Skeletal muscle tissue (tissue), 4 donors: ENCODE measurements around the gene SOBP. TPM values are rescaled to one million over a fixed set of nuclear protein-coding genes. Genes with fewer than 3 reads are reported as not detected.

ENCODE experiments used
- H3K27ac ChIP-seq: one replicate; pipeline ENCODE4 v1.7.0; 2013; ENCODE audit warnings: mild to moderate bottlenecking, low read depth, low read length, inconsistent platforms
- H3K27me3 ChIP-seq, 3 donors: one replicate each; pipeline ENCODE4 v1.7.0; 2013; ENCODE audit warnings: low read length in 3 of 3; ENCODE audit not compliant: control insufficient read depth in 3 of 3, insufficient read depth in 3 of 3
- H3K36me3 ChIP-seq, 3 donors: one replicate each; pipeline ENCODE4 v1.7.0; 2013; ENCODE audit warnings: low read length in 3 of 3; ENCODE audit not compliant: control insufficient read depth in 3 of 3, insufficient read depth in 3 of 3
- H3K4me1 ChIP-seq, 3 donors: one replicate each; pipeline ENCODE4 v1.7.0; 2013; ENCODE audit warnings: low read length in 3 of 3, mild to moderate bottlenecking in 3 of 3; ENCODE audit not compliant: control insufficient read depth in 3 of 3, insufficient read depth in 3 of 3
- H3K4me3 ChIP-seq, 3 donors: one replicate each; pipeline ENCODE4 v1.7.0; 2013; ENCODE audit warnings: low read length in 3 of 3
- H3K9ac ChIP-seq, 3 donors: one replicate each; pipeline ENCODE4 v1.7.0; 2013; ENCODE audit warnings: low read length in 3 of 3, mild to moderate bottlenecking in 3 of 3, moderate library complexity in 2 of 3, low read depth in 1 of 3
- H3K9me3 ChIP-seq, 3 donors: one replicate each; pipeline ENCODE4 v1.7.0; 2013; ENCODE audit warnings: low read length in 3 of 3; ENCODE audit not compliant: control insufficient read depth in 3 of 3
- total RNA-seq: library from RNA; depleted of rRNA; stranded (reverse); fragments of >200 nt; gene quantifications from one replicate; pipeline ENCODE4 v1.2.3, GENCODE V29; 2014
- donor health status: Osteomylitis.

Gene SOBP
- total RNA-seq, 1 donor from 2014 or later, result 20.4 TPM

DNA sequence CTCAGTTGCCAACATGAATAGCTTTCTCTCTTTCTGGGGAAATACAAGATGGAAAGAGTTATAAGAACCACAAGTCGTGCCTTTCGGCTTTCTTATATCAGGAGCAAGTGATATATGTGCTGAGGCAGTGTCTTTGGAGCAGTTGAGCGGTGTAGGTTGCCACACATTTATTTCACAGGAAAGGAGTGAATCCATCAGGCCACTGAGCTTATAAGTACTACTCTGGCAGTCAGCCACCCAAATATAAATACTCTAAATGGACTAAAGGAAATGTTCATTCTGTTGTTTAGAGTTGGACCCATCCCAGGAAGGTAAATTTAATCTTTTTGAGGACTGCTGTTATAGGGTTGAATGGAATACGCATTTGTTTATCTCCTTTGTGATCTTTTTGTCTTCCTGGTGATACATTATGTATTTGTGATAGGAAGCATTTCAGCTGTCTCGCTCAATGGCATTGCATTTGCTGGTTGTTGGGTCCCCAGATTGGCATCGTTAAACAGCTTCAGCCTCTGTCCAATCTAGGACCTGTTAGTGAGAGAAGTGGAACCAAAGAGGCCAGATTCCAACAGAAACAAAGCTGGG is 139.7 kb downstream of the SOBP start:
- H3K27me3 ChIP-seq, result no peaks in the 10 kb centered on the region
- peaks cover 0 to 2% (median 0%) of the 10 kb centered on the region in 3 donors for H3K36me3 ChIP-seq
- peaks cover 10 to 17% (median 11%) of the 10 kb centered on the region in 3 donors for H3K4me1 ChIP-seq
- no peaks in the 10 kb centered on the region for H3K9me3 ChIP-seq
- no peak overlapping the region for H3K9ac ChIP-seq
- H3K27ac ChIP-seq, result no peak overlapping the region
- no peak overlapping the region for H3K4me3 ChIP-seq

DNA sequence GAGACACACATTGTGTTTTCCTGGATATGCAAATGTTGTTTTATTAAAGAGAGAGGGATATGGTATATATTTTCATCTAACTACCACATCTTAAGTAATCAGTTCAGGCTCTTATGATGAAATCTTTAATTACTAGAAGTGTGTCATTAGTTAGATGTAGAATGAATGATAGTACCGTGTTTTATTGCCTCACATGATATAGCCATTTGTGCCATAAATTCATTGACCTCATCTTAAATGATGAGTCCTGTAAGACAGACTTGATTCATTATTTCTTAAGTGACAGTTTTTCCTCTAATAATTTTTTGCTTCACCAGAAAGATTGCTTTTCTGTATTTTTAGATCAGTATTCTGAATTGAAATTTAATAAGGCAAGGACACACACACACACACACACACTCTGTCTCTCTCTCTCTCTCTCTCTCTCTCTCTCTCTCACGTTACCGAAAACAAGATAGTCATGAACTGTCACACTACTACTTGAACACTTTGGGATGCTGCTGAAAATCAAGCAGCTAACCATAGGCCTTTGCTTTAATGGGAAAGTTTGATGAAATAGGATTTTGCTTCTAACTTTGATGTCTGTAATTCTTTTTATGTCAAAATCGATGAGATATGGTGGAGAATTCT is 140.5 kb downstream of the SOBP start:
- no peak overlapping the region for H3K9ac ChIP-seq
- no peaks in the 10 kb centered on the region for H3K9me3 ChIP-seq
- H3K27ac ChIP-seq, result no peak overlapping the region
- H3K27me3 ChIP-seq, result no peaks in the 10 kb centered on the region
- H3K36me3 ChIP-seq, result peaks cover 0 to 5% (median 3%) of the 10 kb centered on the region in 3 donors
- no peak overlapping the region for H3K4me3 ChIP-seq
- H3K4me1 ChIP-seq, result peaks cover 7 to 10% (median 8%) of the 10 kb centered on the region in 3 donors

DNA sequence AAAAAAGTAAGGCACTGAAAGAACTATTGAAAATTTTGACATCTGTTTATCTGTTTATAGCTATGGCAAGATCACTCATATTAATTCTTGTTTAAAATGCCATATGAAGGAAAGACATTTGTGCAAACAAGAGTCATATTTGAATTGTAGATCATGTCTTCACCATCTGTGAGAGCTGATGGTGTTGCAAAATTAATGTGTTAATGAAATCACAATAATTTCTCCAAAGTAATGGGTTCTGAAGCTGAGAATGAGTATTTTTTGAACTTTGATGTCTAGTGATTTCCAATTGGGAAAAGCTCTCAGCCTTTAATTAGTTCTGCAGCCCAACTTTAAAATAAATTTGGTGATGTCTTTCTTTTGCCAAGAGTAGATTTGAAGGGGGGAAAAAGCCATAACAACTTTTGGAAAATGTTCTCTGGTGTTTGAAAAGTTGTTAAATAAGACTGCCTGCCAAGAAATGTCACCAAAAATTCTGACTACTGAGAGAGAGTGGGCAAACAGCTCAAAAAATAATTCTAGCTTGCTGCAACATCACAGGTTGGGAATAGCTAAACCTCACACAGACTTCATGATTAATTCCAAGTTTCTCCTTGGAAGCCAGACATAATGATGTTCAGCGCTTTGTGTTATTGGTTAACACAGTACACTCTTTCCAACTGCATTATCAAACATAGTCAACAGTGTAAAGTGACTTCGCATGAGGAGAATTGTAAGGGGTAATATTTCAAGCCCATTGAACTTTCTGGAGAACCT is 142.6 kb downstream of the SOBP start:
- Histone ChIP-seq H3K9ac (no peak overlapping the region), H3K27ac (no peak overlapping the region), H3K27me3 (no peaks in the 10 kb centered on the region), H3K4me3 (no peak overlapping the region), H3K9me3 (no peaks in the 10 kb centered on the region), H3K36me3 (peaks cover 4 to 9% (median 8%) of the 10 kb centered on the region in 3 donors), H3K4me1 (peaks cover 6 to 10% (median 8%) of the 10 kb centered on the region in 3 donors)

- peaks cover 4 to 9% (median 8%) of the 10 kb centered on the region in 3 donors for H3K36me3 ChIP-seq
- no peaks in the 10 kb centered on the region for H3K9me3 ChIP-seq
- peaks cover 6 to 10% (median 8%) of the 10 kb centered on the region in 3 donors for H3K4me1 ChIP-seq
- no peaks in the 10 kb centered on the region for H3K27me3 ChIP-seq
- no peak overlapping the region for H3K27ac ChIP-seq
- H3K4me3 ChIP-seq, result no peak overlapping the region
- H3K9ac ChIP-seq, result no peak overlapping the region
These were observed 143.9 kb downstream of the SOBP start for GRCh38 chr6:107633680-107634323.

- Histone ChIP-seq H3K27me3 (no peaks in the 10 kb centered on the region), H3K4me1 (peaks cover 6 to 8% (median 8%) of the 10 kb centered on the region in 3 donors), H3K4me3 (no peak overlapping the region), H3K9ac (no peak overlapping the region), H3K9me3 (no peaks in the 10 kb centered on the region), H3K27ac (no peak overlapping the region), H3K36me3 (peaks cover 4 to 9% (median 8%) of the 10 kb centered on the region in 3 donors)
These were observed 144.6 kb downstream of the SOBP start for GRCh38 chr6:107634324-107635056.

DNA sequence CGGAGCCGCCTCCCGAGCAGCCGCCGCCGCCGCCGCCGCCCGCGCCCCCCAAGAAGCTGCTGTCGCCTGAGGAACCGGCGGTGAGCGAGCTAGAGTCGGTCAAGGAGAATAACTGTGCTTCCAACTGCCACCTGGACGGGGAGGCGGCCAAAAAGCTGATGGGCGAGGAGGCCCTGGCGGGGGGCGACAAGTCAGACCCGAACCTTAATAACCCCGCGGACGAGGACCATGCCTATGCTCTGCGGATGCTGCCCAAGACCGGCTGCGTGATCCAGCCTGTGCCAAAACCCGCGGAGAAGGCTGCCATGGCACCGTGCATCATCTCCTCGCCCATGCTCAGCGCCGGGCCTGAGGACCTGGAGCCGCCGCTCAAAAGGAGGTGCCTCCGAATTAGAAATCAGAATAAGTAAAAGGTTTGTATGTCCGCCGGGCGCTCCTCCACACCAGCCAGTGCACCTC is 145.2 kb downstream of the SOBP start:
- Histone ChIP-seq H3K4me1 (peaks cover 3 to 6% (median 4%) of the 10 kb centered on the region in 3 donors), H3K4me3 (no peak overlapping the region), H3K9me3 (no peaks in the 10 kb centered on the region), H3K9ac (no peak overlapping the region), H3K27ac (no peak overlapping the region), H3K27me3 (no peaks in the 10 kb centered on the region), H3K36me3 (peaks cover 4 to 9% (median 8%) of the 10 kb centered on the region in 3 donors)

- H3K36me3 ChIP-seq, result peaks cover 4 to 9% (median 8%) of the 10 kb centered on the region in 3 donors
- peaks cover 3 to 4% (median 4%) of the 10 kb centered on the region in 3 donors for H3K4me1 ChIP-seq
- no peak overlapping the region for H3K4me3 ChIP-seq
- peak overlapping the region in 1 of 3 donors; percentile 2 for H3K9ac ChIP-seq
- no peaks in the 10 kb centered on the region for H3K9me3 ChIP-seq
- H3K27me3 ChIP-seq, result no peaks in the 10 kb centered on the region
- H3K27ac ChIP-seq, result no peak overlapping the region
These were observed 146.6 kb downstream of the SOBP start for GRCh38 chr6:107636486-107636885.

DNA sequence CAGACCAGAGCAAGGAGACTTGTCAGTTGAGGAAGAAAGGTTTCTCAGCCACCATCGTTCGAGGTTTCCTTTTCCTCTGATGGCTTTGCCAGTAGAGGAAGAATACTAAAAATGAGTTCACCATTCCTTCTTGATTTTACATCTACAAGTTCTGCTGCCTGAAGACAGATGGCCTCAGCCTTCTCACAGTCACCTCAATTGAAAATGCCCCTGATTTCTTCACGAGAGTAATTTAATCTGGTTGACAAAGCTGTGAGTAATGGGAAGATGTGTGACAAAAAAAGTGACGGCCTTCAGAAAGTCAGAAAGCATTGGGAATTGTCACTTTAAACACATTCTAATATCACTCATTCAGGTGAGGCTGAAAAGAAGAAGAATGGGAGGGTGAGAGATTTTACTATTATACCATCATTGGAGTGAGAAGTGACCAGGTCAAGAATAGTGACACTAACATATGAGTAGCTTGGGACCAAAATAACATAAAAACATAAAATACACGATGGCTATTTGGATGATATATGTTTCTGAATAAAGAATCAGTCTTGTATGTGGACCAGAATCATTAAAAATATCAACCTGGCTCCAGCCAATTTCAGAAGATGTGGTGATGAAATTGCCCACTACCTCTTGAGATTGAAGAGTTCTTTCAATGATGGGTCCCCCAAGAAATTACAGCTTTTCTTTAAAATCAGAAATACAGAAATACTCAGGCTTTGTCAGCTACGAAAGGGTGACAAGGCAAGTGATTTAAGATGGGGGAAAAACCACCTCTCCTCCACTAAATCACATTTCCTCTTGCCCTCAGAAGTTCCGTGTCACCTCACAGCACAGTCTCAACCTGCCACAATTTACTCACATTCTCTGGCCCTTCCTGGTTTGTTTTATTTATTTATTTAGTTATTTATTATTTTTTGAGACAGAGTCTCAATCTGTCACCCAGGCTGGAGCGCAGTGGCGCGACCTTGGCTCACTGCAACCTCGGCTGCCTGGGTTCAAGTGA is 147.7 kb downstream of the SOBP start:
- Histone ChIP-seq H3K9me3 (no peaks in the 10 kb centered on the region), H3K4me1 (peaks cover 14 to 15% (median 15%) of the 10 kb centered on the region in 3 donors), H3K36me3 (peaks cover 4 to 9% (median 8%) of the 10 kb centered on the region in 3 donors), H3K4me3 (no peak overlapping the region), H3K27ac (no peak overlapping the region), H3K27me3 (no peaks in the 10 kb centered on the region), H3K9ac (no peak overlapping the region)
